ENCODE results near the gene RGP1.

The RGP1 gene

DNA sequence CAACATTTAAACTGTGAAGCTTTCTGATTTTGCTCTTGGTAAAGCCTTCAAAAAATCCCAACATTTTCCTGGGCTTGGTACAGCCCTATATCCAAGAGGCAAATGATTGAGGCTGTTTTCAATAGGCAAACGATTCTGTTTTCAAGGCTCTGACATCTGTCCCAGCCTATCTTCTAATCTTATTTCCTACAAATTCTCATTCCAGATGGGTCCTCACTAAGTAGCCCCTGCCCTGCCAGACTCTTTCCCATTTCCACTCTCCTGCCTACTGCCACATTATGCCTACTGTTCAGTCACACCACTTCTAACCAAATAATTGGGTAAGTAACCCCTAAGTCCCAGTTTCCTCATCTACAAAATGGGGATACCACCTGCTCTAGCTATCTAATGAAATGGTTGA, 3.5 kb upstream of the RGP1 start:
- no peak for DNase-seq

DNA sequence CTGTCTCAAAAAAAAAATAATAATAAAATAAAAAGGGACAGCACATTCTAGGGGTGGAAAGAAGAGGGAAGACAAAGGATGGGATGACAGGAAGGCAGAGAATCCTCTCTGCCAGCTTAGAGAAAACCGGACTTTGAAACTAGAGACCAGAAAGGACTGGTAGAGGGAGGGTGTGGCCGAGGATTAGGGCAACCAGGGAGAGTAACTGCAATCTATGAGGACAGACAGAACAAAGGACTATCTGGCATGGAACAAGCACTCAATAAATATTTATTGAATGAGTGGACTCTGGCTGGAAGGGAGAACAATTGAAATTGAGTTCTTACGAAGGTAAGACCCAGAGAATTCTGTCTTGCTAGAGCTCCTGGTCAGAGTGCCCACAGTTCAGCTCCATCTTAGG, 2.5 kb upstream of the RGP1 start:
- DNase-seq, result no peak

DNA sequence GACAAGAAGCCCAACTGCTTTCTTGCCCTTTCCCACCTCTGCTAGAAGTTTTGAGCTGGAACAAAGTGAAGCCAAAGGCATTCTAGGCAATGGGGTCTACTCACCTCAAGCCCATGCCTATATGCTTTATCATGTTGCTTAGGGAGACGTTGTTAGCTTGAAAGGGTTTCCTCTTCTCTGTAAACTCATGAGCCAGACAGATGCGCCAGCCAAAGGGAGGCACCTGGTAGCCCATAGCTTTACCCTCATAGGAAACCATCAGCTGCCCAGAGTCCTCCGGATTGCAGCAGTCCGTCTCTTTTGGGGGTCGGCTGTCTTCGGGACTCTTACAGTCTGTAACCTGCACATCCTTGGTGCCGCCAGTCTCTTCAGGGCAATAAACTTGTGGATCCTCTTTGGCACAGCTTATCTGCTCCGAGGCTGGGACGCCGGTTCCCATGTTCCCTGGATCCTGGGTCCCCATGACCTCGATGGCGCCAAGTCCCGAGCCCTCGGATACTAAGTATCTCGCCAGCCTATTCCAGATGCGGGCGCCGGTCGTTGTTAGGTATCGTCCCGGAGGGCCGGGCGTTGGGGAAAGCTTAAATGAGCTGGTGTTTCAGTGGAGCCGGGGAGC, 737 bp upstream of the RGP1 start:
- DNase-seq, result no peak

DNA sequence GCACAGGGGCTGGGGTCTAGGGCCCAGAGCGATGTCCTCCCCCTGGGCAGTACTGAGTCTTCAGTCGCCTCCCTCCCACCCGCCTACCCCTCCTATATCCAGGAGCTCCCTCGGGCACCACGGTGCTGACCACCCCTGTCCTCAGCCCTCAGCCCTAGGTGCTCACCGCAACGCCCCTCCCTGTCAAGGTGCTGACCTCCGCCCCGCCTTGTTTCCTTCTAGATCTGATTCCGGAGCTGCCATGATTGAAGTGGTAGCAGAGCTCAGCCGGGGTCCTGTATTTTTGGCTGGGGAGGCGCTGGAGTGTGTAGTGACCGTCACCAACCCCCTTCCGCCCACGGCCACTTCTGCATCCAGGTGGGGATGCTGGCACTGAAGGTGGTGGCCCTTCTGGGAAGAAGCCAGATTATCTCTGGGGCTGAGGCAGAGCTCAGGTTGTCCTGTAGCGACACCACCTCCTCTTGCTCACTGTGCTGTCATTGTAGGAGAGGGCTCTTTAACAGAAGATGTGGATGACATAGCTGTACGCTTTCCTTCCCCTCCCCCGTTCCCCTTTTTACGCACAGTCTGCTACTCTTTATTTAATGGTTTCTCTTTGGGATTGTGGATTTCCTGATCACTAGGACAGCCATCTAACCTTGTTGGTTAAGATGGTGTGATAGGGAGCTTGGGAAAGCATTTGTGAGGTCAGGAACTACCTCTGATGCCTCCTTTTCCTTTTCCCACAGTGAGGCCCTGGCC, 598 bp downstream of the RGP1 start:
- peak; percentile 51 for DNase-seq

DNA sequence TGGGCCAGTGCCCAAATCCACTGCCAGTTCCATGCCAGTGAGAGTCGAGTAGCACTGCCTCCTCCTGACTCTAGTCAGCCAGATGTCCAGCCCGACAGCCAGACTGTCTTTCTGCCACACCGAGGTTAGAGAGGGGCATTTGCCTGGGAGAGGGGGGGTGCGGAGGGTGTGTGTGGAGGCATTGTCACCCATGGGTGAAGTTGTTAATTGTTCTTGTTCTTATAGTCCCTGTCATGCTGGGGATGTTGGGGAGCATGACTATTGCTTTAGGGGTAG, 1.1 kb downstream of the RGP1 start:
- DNase-seq, result no peak

DNA sequence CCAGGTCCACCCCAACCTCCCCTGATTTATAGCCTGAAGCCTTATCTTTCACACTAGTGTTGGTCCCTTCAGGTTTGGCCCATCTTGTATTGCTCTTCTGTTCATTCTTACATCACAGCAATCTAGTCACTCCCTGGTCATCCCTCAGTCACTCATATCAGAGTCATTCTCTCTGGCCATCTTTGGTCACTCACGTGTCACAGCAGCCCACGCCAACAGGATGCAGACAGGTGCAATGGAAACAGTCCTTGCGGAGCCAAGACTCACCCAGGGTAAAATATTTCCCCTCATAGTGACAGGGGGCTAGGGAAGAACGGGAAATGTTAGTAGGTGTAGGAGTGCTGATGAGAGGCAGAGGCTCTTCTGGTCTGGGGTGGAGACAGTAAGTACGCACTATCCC, 4.4 kb downstream of the RGP1 start:
- DNase-seq, result no peak

DNA sequence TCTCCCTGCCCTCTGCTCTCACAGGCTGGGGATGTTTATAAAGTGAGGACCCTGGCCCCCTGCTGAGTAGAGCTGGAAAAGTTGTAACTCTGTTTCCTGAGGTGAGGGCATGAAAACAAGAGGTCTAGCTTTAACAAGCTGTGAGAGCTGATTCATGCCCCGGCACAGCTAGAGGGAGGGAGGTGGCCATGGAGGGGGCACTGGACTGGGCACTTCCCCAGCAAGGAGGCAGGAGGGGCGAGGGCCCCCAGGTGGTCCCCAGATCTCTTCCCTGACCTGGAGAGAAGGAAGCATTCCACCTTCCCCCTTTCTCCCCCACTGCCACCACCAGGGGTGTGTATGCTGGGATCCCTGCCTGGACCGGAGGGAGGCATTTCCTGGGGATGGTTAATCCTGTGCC, 5.2 kb downstream of the RGP1 start, which contains the start of gene MSMP:
Gene MSMP (minus strand): TSS at position 13 of the 400 bp plus-strand sequence. CDS start 147 bp downstream, outside the sequence.
- DNase-seq, result no peak

DNA sequence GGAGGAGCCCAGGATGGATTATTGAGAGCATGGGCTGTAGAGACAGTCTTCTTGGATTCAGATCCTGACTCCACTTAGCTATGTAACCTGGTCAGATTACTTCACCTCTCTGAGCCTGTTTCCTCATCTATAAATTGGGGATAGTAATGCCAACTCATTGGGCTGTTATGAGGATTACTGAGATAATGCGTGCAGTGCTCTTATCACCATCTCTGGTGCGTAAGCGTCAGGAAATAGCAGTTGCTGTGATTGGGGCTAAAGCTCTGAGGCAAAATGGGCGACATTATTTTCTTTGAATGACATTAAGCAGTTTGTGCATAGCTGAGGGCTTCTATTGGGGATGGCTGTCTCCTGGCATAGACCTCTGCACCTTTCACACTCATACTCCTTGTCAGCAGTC, 6.0 kb downstream of the RGP1 start:
- no peak for DNase-seq

DNA sequence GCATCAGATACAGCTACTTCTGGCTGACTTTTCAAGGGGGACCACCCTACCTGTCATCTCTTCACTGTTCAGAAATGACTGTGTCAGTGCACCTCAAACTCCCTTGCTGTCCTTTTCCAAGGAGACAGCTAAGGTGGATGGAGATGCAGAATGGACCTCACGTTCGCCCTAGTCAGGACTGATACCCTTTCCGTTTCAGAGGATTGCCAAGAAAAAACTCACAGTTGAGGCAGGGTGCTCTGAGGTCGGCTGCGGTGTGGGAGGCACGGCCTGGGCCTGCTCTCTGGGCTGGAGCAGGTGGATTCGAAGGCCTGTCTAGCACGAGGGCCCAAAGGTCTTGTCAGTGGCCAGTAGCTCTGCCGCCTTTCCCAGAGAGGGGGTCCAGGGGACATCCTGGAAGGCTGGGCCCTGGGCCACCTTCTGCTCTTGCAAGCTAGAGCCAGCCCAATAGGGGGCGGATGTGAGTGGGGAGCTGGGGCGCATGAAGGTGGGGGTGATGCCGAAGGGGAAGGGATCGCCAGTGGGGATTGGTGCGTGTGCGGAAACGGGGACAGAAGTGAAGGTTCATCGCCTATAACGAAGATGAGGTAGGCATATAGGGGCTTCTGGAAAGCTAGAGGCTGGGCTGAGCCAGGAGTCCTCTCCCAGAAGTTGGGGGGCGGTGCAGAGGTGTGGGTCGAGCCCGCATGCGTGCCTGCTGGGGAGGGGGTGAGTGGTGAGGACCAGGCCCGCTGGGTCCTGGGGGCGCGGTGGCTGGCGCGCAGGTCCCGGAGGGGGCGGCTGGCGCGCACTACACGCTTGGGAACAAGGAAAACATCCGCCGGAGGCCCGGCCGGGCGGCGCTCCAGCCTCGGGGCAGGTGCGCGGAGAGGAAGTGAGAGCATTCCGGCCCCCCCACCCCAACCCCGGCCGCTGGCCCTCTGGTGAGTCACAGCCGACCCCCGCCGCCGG, 7.5 kb downstream of the RGP1 start:
- DNase-seq, result peak; percentile 81

DNA sequence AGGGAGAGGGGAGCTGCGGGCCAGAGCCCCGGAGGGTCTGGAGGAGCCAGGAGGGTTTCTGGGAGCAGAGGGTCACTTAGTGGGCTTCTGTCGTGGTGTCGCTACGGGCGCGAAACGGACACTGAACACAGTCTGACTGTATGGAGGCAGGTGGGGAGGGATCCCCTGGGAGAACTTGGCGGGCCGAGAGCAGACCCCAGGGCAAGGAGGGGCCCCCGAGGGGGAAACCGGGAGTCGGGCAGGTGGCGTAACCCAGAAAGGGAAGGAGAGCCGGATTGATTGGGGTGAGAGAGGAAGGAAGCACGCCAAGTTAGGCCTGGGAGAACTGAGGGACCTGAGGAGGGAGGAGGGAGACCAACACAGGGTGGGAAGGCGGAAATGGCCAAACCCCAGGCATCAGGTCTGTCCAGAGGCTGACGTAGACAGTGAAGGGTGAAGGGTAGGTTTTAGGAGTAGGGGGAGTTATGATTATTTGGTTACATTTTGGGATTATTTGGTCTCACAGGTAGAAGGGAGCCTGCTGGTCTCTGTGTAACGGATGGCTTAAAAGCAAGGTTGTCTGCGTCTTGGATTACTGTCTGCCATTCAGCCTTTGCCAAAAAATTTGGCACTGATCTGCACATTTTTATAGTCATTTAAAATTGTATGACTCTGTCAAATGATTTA, 8.3 kb downstream of the RGP1 start:
- no peak for DNase-seq

DNA sequence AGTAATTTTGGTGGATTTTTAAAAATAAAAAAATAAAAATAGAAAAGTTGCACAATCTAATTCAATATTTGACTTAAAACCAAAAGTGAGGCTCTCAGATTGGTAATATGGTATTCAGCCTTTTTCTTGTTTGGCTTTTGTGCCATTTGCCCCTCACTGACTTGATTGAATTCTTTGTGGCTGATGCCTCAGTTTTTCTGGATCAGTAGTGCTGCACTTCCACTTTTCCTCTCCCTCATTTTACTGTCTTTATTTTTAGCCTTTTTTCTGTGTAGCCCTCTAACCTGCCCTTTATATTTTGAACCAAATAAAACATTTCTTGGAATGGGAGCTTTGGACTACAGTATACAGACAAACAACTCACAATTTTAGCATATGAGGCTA, 8.8 kb downstream of the RGP1 start:
- no peak for DNase-seq

DNA sequence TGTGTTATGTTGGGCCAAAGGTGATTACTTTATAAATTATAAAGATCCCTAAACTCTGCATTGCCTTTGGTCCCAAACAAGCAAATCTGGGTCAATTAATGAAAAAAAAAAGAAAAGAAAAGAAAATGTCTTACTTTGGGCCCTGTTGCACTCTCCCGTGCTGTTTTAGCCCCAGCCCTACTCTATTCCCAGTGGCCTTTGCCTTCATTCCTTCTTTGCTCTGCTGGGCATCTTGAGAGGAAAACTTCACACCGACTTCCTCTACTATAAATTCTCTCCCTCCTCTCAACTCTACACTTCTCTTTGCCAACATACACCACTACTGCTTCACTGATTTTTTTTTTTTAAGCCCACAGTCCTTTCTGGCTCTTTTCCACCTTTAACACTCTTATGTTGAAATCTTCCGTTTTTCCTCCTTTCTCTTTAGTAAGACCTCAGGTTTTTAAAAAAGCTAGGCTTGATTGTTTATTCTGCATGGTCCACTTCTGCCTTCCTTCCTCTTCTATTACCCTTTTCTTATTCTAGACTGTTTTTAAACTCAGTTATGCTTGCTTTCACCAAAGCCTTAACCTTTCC, 9.5 kb downstream of the RGP1 start:
- DNase-seq, result no peak

DNA sequence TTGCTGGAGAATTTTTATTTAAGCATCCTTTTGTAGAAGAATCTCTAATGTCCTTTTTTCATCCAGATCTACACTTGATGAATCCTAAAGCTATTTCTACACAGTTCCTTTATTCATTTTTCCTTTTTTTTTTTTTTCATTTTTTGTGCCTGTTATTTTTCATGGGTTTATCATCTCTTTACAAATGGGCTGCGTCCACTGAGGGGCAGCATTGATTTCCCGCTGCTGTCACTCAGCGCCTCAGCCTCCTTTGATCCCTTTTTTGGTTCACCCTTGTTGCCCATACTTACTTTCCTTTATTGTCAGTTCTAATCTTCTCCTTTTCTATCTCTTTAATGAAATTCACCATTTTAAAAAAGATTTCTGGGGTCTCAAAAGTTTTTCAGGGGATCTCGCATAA, 10.7 kb downstream of the RGP1 start:
- DNase-seq, result no peak

DNA sequence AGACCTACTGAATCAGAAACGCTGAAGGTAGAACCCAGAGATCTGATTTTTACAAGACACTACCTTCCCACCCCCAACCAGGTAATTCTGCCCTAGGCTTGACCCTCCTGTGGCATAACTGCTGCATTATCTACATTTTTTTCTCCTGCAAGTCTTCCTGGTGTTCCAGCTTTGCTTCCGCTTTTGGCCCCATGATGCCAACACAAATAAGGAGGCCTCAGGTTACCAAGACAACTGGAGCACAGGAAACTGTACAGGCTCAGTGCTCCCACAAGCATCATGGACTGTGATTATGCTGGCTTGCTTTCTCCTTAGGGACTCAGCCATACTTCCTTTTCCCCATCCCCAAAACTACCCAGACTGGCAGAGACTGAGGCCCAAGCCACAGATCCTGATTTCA, 11.6 kb downstream of the RGP1 start:
- DNase-seq, result no peak

DNA sequence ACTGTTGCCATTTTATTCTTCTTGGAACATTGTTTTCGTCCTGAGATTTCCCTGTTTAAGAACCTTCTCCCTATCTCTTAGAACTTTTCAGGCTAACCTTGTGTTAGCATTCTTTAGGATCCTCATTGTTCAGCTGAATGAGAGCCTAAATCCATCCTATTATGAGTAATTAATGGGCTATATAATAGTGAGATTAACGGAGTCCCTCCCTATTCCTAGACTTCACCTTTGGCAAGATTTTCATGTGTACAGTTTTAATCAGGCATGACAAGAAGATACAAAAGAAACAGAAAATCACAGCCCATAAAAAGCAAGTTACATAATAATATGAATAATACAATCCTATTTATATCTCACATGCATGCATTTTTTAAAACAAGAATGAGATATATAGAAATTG, 14.1 kb downstream of the RGP1 start:
- DNase-seq, result no peak

DNA sequence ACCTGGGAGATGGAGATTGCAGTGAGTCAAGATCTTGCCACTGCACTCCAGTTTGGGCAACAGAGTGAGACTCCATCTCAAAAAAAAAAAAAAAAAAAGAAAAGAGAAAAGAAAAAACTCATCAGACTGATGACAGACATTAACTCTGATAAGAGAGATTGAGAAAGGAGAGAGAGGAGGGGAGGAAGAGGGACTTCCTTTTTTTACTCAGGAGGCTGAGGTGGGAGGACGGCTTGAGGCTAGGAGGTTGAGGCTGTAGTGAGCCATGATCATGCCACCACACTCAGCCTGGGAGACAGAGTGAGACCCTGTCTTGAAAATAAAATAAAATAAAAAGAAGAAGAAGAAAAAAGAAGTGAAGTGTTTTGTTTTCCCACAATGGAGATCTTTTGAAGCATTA, 14.7 kb downstream of the RGP1 start:
- no peak for DNase-seq

DNA sequence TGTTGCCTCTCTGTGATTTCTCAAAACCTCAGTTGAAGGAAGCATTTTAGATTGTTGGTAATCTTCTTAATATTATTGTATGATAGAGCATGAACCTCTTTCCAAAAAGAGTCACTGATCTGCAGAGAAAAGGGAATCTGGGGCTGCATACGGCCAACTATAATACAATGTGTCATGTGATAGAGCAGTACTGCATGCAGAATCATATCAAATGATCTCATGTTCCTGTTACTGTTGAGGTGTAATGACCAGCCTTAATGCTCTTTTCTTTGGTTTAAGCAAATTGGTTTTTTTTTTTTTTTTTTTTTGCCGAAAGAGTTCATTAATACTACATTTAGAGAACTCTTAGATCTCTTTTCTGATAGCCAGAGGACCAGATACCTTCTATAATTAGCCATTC, 17.9 kb downstream of the RGP1 start:
- no peak for DNase-seq

DNA sequence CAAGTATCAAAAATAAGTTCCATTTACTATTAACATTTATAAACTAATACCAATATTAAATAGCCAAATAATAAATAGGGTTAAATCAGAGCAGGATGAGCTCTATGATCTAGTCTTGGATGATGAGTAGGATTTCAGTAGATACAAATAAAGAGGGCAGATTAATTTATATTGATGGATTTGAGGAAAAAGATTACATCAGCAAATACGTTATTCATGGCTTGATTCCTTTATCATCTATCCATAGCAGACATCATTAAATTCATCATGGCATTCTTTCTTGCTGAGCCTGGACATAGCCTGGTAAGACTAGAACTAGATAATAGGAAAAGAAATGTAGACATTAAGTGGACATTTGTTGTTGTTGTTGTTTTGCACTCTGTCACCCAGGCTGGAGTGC, 18.4 kb downstream of the RGP1 start:
- no peak for DNase-seq

DNA sequence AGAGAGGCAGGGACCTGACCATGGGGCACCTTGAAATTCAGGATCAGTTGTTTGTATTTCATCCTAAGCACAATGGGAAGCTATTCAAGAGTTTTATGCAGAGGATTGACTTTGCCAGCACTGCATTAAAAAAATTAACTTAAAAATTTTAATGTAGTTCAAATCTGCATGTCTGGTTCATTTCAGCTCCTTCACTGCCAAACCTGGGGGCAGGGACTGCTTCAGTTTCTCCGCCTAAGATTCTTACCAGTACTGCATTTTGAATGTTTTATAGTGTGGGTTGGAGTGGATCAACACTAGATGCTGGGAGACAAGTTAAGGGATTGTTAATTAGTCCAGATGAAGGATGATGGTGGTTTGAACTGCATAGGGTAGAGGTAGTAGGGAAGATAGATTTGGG, 20.7 kb downstream of the RGP1 start:
- no peak for DNase-seq

DNA sequence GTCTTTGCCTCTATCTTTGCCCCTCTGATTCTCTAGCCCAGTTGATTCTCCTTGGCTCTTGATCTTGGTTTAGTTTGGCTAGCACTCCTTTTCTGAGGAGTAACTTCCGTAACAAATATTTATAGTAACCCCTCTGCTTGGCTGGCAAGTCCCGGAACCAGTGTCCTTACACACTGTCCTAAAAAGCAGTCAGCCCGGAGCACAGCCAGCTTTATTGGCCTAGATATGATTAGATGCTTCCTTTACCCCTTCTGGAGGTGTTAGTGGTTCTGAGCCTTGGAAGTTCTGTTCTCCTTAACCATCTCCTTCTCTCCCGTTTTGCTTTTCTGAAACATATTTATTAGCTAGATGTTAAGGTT, 22.0 kb downstream of the RGP1 start:
- DNase-seq, result no peak

DNA sequence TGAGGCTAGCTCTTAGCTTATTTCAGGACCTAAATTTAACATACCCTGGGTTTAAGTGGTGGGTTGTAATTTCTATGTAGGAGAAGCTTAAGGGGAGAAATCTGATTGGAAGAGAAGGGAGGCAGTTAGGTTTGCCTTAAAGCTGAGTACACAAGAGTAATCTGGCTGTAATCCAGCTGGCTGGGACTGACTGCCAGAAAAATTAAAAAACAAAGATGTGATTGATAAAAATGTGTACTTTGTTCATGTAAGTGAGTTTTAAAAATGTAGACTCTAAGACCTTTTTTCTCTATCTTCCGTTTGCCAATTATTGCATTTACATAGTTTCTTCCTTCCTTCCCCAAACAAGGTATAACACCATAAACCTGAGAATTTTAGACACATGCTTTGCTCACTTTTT, 22.4 kb downstream of the RGP1 start:
- DNase-seq, result no peak

DNA sequence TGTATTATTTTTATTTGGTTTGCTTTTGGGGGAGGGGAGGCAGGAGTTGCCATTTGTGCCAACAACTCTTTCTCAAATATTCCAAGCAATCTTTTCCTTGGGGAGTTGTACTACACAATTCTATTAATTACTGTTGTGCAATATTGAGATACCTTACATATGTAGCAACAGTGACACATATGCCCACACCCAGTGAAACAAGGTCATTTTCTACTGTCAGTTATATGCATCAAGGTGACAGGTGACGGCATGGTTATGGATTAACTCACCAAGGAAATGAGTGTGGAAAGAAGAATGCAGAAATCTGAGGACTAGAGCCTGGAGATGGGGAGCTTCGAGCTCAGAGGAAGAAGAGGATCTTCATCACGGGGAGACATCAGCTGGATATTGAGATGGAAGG, 22.9 kb downstream of the RGP1 start:
- no peak for DNase-seq

DNA sequence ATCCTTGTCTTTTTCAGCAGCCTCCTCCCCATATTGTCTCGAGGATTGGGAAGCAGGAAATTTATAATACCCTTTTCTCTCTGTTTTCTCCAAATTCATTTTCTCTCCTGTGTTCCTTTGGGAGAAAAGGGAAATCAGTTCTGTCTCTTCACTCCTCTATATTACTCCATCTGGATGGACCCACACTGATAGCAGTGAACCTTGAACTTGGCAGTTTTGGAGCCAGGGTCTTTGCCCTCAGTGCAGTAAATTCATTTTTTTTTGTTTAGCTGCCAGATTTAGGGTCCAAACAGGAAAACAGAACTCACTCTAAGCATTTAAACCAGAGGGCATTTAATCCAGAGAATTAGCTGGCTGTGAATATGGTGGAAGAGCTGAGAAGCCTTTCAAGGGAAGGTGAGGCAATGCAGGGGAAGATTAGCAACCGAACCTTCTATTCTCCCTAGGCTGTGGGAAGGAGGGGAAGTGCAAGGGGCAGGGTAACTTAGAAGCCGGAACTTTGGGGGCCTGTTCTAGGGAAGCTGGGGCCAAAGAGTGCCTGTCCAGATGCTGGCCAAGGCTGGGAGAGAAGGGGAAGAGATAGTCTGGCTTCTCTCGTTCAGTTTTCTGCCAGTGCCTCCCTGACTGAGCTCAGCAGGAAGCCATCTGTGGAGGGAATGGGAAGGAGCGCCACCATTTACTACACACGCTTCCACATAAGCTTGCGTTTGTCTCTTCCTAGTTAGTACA, 26.0 kb downstream of the RGP1 start:
- no peak for DNase-seq

All from activated naive CD4-positive, alpha-beta T cell treated with Interleukin-2 at 50 U/mL for 16 hours (primary cell).